GM19043 (cell line): ENCODE data around the gene LCE1B.

Experiments used
- ATAC-seq: cut with Tn5 transposase; IDR thresholded peaks from one replicate; pipeline ENCODE4 v1.9.1; 2021; ENCODE audit warnings: low read depth; ENCODE audit not compliant: unreplicated experiment

LCE1B gene

GRCh38 chr1:152811671-152812070 lies at the start of gene LCE1B:
Gene LCE1B (plus strand): TSS chr1:152811971. CDS start chr1:152812447, 476 bp downstream.
- ATAC-seq = no peak

GRCh38 chr1:152768847-152769533 lies 42.8 kb upstream of the LCE1B start:
- ATAC-seq = no peak

GRCh38 chr1:152770411-152770810 lies 41.4 kb upstream of the LCE1B start:
- ATAC-seq = no peak

- ATAC-seq = no peak
Measured at GRCh38 chr1:152774875-152775274, 36.9 kb upstream of the LCE1B start, which contains the start of gene LCE1F. Gene LCE1F (plus strand): TSS chr1:152775140. CDS start chr1:152776372, 1,232 bp downstream.

- ATAC-seq = no peak
Measured at GRCh38 chr1:152776361-152776760, 35.4 kb upstream of the LCE1B start.

- ATAC-seq = no peak
Measured at GRCh38 chr1:152777510-152778137, 34.1 kb upstream of the LCE1B start.

- ATAC-seq = no peak
Measured at GRCh38 chr1:152783095-152783494, 28.7 kb upstream of the LCE1B start.

GRCh38 chr1:152786077-152786476 lies 25.7 kb upstream of the LCE1B start, which contains the start of gene LCE1E:
Gene LCE1E (plus strand): TSS chr1:152786257. CDS start chr1:152787300, 1,043 bp downstream.
- ATAC-seq = no peak

GRCh38 chr1:152795686-152796085 lies 16.1 kb upstream of the LCE1B start:
- ATAC-seq = no peak

GRCh38 chr1:152796421-152796820 lies 15.3 kb upstream of the LCE1B start, which contains the start of gene LCE1D:
Gene LCE1D (plus strand): TSS chr1:152796721. CDS start chr1:152797795, 1,074 bp downstream.
- no peak for ATAC-seq

- no peak for ATAC-seq
Measured at GRCh38 chr1:152801333-152801732, 10.4 kb upstream of the LCE1B start.

- no peak for ATAC-seq
Measured at GRCh38 chr1:152806576-152806975, 5.2 kb upstream of the LCE1B start, which contains the start of gene LCE1C. Gene LCE1C (minus strand): TSS chr1:152806651. CDS start chr1:152805478, 1,173 bp downstream.

GRCh38 chr1:152811050-152811449 lies 721 bp upstream of the LCE1B start:
- no peak for ATAC-seq

- no peak for ATAC-seq
Measured at GRCh38 chr1:152817309-152817708, 5.5 kb downstream of the LCE1B start.

- ATAC-seq = no peak
Measured at GRCh38 chr1:152823294-152823693, 11.5 kb downstream of the LCE1B start.

GRCh38 chr1:152824964-152825363 lies 13.2 kb downstream of the LCE1B start:
- no peak for ATAC-seq

GRCh38 chr1:152827173-152827572 lies 15.4 kb downstream of the LCE1B start, which contains the start of gene LCE1A:
Gene LCE1A (plus strand): TSS chr1:152827473. CDS start chr1:152827473, 0 bp downstream.
- no peak for ATAC-seq

GRCh38 chr1:152836870-152837269 lies 25.1 kb downstream of the LCE1B start:
- ATAC-seq = no peak

GRCh38 chr1:152842556-152842955 lies 30.8 kb downstream of the LCE1B start, which contains the start of gene LCE6A:
Gene LCE6A (plus strand): TSS chr1:152842856. CDS start chr1:152843521, 665 bp downstream.
- ATAC-seq = no peak

GRCh38 chr1:152855661-152856060 lies 43.9 kb downstream of the LCE1B start:
- ATAC-seq = no peak

GRCh38 chr1:152858062-152858461 lies 46.3 kb downstream of the LCE1B start:
- no peak for ATAC-seq
